Astrocyte (in vitro differentiated cells and primary cell): ENCODE results near the gene KRTAP5-1.

ENCODE experiments used
- EZH2 ChIP-seq: IDR thresholded peaks from 2 replicates; pipeline ENCODE4 v1.6.1; 2012; ENCODE audit warnings: mild to moderate bottlenecking, low read length, inconsistent platforms; ENCODE audit not compliant: insufficient read depth
- TF ChIP-seq, protein P1 (sequence below): IDR thresholded peaks from 2 replicates; pipeline ENCODE4 v1.5.1; 2011; ENCODE audit warnings: low read depth, mild to moderate bottlenecking, inconsistent platforms, low read length, moderate library complexity; ENCODE audit not compliant: insufficient read depth

DNA sequence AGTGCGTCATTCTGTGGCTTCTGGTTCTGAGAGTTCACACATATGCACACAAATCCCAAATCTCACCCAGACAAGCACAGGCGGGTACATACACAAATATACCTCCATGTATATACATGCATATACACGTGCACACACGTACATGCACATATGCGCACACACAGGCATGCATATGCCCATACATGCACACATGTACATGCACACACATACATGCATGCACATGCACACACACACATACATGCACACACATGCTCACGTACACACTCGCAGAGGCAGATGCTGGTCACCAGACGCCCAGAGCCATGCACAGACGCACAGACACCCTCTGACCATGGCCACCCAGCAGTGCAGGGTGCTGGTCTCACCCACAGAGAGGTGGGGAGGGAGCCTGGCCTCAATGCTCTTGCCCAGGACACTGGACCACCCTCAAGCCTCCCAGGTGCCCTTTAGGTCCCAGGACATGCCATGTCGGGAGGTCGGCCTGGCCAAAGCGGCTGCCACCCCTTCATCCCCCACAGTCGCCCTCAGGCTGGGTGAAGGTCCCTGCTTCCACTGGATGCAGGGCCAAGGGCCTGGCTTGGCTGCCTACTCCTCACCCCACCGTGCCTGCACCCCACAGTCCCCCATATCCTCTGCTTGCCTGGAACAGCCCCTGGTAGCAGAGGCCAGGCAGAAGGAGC lies 22.5 kb downstream of the KRTAP5-1 start:
- TF ChIP-seq, protein P1, sequence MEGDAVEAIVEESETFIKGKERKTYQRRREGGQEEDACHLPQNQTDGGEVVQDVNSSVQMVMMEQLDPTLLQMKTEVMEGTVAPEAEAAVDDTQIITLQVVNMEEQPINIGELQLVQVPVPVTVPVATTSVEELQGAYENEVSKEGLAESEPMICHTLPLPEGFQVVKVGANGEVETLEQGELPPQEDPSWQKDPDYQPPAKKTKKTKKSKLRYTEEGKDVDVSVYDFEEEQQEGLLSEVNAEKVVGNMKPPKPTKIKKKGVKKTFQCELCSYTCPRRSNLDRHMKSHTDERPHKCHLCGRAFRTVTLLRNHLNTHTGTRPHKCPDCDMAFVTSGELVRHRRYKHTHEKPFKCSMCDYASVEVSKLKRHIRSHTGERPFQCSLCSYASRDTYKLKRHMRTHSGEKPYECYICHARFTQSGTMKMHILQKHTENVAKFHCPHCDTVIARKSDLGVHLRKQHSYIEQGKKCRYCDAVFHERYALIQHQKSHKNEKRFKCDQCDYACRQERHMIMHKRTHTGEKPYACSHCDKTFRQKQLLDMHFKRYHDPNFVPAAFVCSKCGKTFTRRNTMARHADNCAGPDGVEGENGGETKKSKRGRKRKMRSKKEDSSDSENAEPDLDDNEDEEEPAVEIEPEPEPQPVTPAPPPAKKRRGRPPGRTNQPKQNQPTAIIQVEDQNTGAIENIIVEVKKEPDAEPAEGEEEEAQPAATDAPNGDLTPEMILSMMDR: no peak
- no peak for TF ChIP-seq EZH2
